Effector memory CD4-positive, alpha-beta T cell (primary cell): Measurements from ENCODE around the gene PKD1L1.

ENCODE experiments used
- DNase-seq, 3 donors: peaks; one replicate each; pipeline ENCODE4 v3.0.0-alpha.2; 2020
- H3K27ac ChIP-seq: 2 replicates; pipeline ENCODE4 v1.7.0; 2013; ENCODE audit warnings: mild to moderate bottlenecking, low read length, moderate library complexity; ENCODE audit not compliant: insufficient read depth, poor library complexity, severe bottlenecking
- H3K27me3 ChIP-seq: replicated peaks from 2 replicates; pipeline ENCODE4 v1.7.0; 2013; ENCODE audit warnings: mild to moderate bottlenecking, low read length; ENCODE audit not compliant: insufficient read depth, control insufficient read depth, poor library complexity, severe bottlenecking
- H3K36me3 ChIP-seq: 2 replicates; pipeline ENCODE4 v1.7.0; 2013; ENCODE audit warnings: mild to moderate bottlenecking, low read length, moderate library complexity; ENCODE audit not compliant: control insufficient read depth, insufficient read depth
- H3K4me1 ChIP-seq: 2 replicates; pipeline ENCODE4 v1.7.0; 2013; ENCODE audit warnings: low read length, mild to moderate bottlenecking; ENCODE audit not compliant: control insufficient read depth, insufficient read depth, poor library complexity, severe bottlenecking
- H3K4me3 ChIP-seq: 2 replicates; pipeline ENCODE4 v1.7.0; 2013; ENCODE audit warnings: low read length, low read depth, mild to moderate bottlenecking; ENCODE audit not compliant: insufficient read depth, poor library complexity, severe bottlenecking
- H3K9me3 ChIP-seq: 2 replicates; pipeline ENCODE4 v1.7.0; 2013; ENCODE audit warnings: mild to moderate bottlenecking, low read length, moderate library complexity; ENCODE audit not compliant: control insufficient read depth

The PKD1L1 gene

GRCh38 chr7:47812429-47813136 lies 135.7 kb downstream of the PKD1L1 start:
- no peaks in the 10 kb centered on the region for H3K4me1 ChIP-seq
- H3K4me3 ChIP-seq: no peak overlapping the region
- no peaks in the 10 kb centered on the region for H3K27me3 ChIP-seq
- no peaks in the 10 kb centered on the region for H3K9me3 ChIP-seq
- H3K27ac ChIP-seq: no peak overlapping the region
- no peak for DNase-seq
- no peaks in the 10 kb centered on the region for H3K36me3 ChIP-seq

GRCh38 chr7:47811632-47812380 lies 136.5 kb downstream of the PKD1L1 start:
- no peaks in the 10 kb centered on the region for H3K27me3 ChIP-seq
- no peak overlapping the region for H3K27ac ChIP-seq
- no peak for DNase-seq
- no peaks in the 10 kb centered on the region for H3K9me3 ChIP-seq
- no peak overlapping the region for H3K4me3 ChIP-seq
- H3K4me1 ChIP-seq: no peaks in the 10 kb centered on the region
- no peaks in the 10 kb centered on the region for H3K36me3 ChIP-seq

DNA sequence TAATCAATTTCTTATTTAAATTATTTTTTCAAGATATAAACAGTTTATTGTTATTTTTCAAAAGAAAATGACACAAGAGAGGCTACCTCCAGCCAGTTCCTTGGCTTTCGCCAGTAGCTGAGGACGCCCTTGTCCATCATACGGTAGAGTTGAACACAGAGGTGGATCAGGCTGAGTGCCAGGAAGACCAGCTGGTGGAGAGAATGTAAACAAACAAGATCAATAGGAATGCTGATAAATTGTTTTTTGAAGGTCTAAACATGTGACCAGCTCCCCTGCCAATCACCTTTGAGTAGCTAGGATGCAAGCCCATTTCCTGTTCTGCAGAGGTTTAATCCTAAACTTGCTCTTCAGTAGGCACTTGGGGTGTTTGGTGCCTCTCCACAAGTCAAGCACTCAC lies 138.9 kb downstream of the PKD1L1 start:
- Histone ChIP-seq H3K4me1 (no peaks in the 10 kb centered on the region), H3K4me3 (no peak overlapping the region)
- no peak for DNase-seq

DNA sequence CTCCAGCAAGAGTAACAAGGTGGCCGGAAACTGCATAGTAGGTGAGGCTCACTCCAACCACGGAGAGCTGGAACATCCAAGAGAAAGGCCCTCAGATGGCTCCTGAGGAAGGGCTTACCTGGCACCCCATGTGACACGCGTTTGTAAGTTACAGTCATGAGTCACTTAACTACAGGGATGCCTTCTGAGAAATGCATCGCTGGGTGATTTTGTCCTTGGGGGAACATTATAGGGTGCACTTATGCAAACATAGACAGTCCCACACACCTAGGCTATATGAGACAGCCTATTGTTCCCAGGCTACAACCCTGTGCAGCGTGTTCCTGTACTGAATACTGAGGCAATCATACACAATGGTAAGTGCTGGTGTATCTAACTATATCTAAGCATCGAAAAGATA lies 139.9 kb downstream of the PKD1L1 start:
- no peaks in the 10 kb centered on the region for H3K4me1 ChIP-seq

More for the DNA sequence above, 138.9 kb downstream of the PKD1L1 start:
- no peak overlapping the region for H3K27ac ChIP-seq
- no peaks in the 10 kb centered on the region for H3K9me3 ChIP-seq
- H3K27me3 ChIP-seq: no peaks in the 10 kb centered on the region
- no peaks in the 10 kb centered on the region for H3K36me3 ChIP-seq

GRCh38 chr7:47807756-47808155 lies 140.5 kb downstream of the PKD1L1 start:
- no peaks in the 10 kb centered on the region for H3K36me3 ChIP-seq
- H3K9me3 ChIP-seq: no peaks in the 10 kb centered on the region
- H3K27ac ChIP-seq: no peak overlapping the region
- DNase-seq: no peak
- no peaks in the 10 kb centered on the region for H3K27me3 ChIP-seq
- H3K4me1 ChIP-seq: no peaks in the 10 kb centered on the region
- H3K4me3 ChIP-seq: no peak overlapping the region

More for the DNA sequence above, 139.9 kb downstream of the PKD1L1 start:
- Histone ChIP-seq H3K27ac (no peak overlapping the region), H3K4me3 (no peak overlapping the region), H3K9me3 (no peaks in the 10 kb centered on the region), H3K27me3 (no peaks in the 10 kb centered on the region), H3K36me3 (no peaks in the 10 kb centered on the region)
- no peak for DNase-seq

DNA sequence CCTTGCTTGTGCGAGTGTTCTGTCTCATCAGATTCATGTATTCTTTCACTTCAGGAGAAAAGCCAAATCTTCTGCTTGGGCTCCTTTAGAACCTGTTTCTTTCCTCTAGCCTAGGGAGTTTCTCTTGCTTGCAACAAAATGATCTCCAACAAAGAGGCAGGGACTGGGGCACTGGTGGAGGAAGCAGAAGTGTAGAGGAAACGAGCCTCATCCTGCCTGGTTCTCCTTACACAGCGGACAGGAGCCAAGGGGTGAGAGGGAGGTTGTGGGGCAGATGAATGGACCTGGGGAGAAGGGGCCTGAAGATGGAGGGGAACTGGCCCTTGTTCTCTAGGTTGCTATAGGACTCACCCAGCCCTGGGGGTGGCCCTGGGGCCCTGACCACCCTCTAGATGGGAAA lies 141.1 kb downstream of the PKD1L1 start:
- DNase-seq: no peak

DNA sequence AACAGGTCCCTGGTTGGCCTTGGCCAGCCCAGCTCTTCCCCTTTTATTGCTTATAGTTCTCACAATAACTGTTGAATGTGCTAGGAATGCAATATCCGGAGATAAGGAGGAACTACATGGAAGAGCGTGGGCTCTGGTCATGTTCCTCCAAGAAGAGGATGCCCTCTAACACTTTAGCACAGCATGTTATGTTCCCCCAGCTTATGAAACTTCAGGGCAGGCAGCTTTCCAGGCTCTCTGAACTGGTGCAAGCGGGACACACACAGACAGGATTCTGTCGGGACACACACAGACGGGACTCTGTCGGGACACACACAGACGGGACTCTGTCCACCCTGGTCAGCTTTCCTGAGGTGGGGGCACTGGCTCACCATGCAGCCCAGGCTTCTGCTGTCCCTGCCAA lies 141.6 kb downstream of the PKD1L1 start:
- H3K4me1 ChIP-seq: no peaks in the 10 kb centered on the region
- H3K4me3 ChIP-seq: no peak overlapping the region
- no peak for DNase-seq
- no peaks in the 10 kb centered on the region for H3K9me3 ChIP-seq
- H3K27ac ChIP-seq: no peak overlapping the region
- no peaks in the 10 kb centered on the region for H3K27me3 ChIP-seq
- H3K36me3 ChIP-seq: no peaks in the 10 kb centered on the region

More for the DNA sequence above, 141.1 kb downstream of the PKD1L1 start:
- no peaks in the 10 kb centered on the region for H3K4me1 ChIP-seq
- no peak overlapping the region for H3K4me3 ChIP-seq
- H3K27me3 ChIP-seq: no peaks in the 10 kb centered on the region
- H3K9me3 ChIP-seq: no peaks in the 10 kb centered on the region
- no peak overlapping the region for H3K27ac ChIP-seq
- H3K36me3 ChIP-seq: no peaks in the 10 kb centered on the region

GRCh38 chr7:47804767-47805545 lies 143.3 kb downstream of the PKD1L1 start:
- no peak overlapping the region for H3K27ac ChIP-seq
- H3K9me3 ChIP-seq: no peaks in the 10 kb centered on the region
- no peaks in the 10 kb centered on the region for H3K36me3 ChIP-seq
- no peaks in the 10 kb centered on the region for H3K27me3 ChIP-seq
- no peak overlapping the region for H3K4me3 ChIP-seq
- H3K4me1 ChIP-seq: no peaks in the 10 kb centered on the region
- DNase-seq: no peak

DNA sequence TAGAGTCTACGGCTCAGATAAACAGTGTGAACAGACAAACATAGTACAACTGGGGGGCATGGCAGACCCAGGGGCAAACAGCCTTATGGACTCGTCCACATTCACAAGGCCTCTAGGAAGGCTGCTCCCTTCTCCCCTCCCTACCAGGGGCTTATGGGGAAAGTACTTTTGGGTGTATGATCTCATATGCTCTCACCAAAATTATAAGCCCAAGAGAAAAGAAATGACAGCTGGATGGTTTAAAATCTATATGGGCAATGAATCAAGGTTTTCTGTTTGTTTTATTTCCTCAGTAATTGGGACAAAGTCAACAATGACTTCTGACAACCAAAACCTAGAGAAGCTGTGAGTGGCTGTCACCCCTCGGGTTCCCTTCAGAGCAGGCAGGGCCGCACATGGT lies 144.4 kb downstream of the PKD1L1 start:
- Histone ChIP-seq H3K9me3 (no peaks in the 10 kb centered on the region), H3K4me1 (no peaks in the 10 kb centered on the region), H3K27ac (no peak overlapping the region), H3K27me3 (no peaks in the 10 kb centered on the region), H3K4me3 (no peak overlapping the region), H3K36me3 (no peaks in the 10 kb centered on the region)
- DNase-seq: no peak

DNA sequence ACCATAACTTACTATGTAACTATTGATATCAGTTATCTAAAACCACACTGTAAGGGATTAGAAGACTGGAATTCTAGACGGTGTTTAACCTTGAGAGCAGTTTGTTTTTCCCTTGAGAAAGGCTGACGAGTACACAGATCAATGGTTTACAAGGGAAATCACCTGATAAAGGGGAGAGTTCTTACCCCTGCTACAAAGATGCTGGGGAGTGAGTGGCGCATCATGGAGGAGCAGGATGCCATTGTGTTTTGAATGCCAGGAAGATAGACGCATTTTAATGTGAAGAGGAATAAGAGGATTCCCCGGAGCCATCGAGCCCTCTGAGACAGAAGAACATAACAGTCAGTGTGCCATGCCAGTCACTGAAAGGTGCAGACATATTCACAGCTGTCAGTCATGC lies 145.2 kb downstream of the PKD1L1 start:
- H3K4me3 ChIP-seq: no peak overlapping the region
- no peaks in the 10 kb centered on the region for H3K27me3 ChIP-seq
- no peaks in the 10 kb centered on the region for H3K4me1 ChIP-seq
- no peak overlapping the region for H3K27ac ChIP-seq
- no peak for DNase-seq
- H3K36me3 ChIP-seq: no peaks in the 10 kb centered on the region
- H3K9me3 ChIP-seq: no peaks in the 10 kb centered on the region
